Fibroblast of lung (primary cell): ENCODE data around the gene RGS2. TPM values are rescaled to one million over a fixed set of nuclear protein-coding genes. Genes with fewer than 3 reads are reported as not detected.

Experiments used
- DNase-seq, 2 donors: peaks; one replicate each; pipeline versions ENCODE4 v3.0.0 to v3.0.0-alpha.2; 2010; ENCODE audit warnings: low read depth in 2 of 2
- H2AFZ ChIP-seq: 2 replicates; pipeline ENCODE4 v1.5.1; 2012; ENCODE audit warnings: low read length, control low read depth, inconsistent platforms
- H3K27ac ChIP-seq: 2 replicates; pipeline ENCODE4 v1.5.1; 2011; ENCODE audit warnings: low read length, control low read depth; ENCODE audit not compliant: insufficient read depth
- H3K27me3 ChIP-seq: 2 replicates; pipeline ENCODE4 v1.5.1; 2011; ENCODE audit warnings: mild to moderate bottlenecking, low read length; ENCODE audit not compliant: control insufficient read depth, insufficient read depth
- H3K36me3 ChIP-seq: 2 replicates; pipeline ENCODE4 v1.5.1; 2011; ENCODE audit warnings: low read length; ENCODE audit not compliant: control insufficient read depth, insufficient read depth
- H3K4me1 ChIP-seq: 2 replicates; pipeline ENCODE4 v1.5.1; 2011; ENCODE audit warnings: low read length; ENCODE audit not compliant: control insufficient read depth, insufficient read depth; ENCODE audit errors: extremely low read depth
- H3K4me2 ChIP-seq: 2 replicates; pipeline ENCODE4 v1.5.1; 2011; ENCODE audit warnings: low read length, control low read depth; ENCODE audit not compliant: insufficient read depth; ENCODE audit errors: extremely low read depth
- H3K4me3 ChIP-seq, 4 experiments: fragments of 200-600 bp in 1 of 4; sonication (generic) in 1 of 4; replicated peaks in 1 of 4; 2 replicates each; pipeline ENCODE4 v1.5.1; 2011 to 2016; ENCODE audit warnings: low read length in 4 of 4, low read depth in 3 of 4, mild to moderate bottlenecking in 3 of 4, control low read depth in 2 of 4, inconsistent platforms in 1 of 4, mixed read lengths in 1 of 4; ENCODE audit not compliant: insufficient read depth in 1 of 4; ENCODE audit errors: control extremely low read depth in 1 of 4
- H3K79me2 ChIP-seq: 2 replicates; pipeline ENCODE4 v1.5.1; 2012; ENCODE audit warnings: mild to moderate bottlenecking, low read length, inconsistent platforms; ENCODE audit not compliant: control insufficient read depth, insufficient read depth
- H3K9ac ChIP-seq: 2 replicates; pipeline ENCODE4 v1.5.1; 2011; ENCODE audit warnings: mild to moderate bottlenecking, low read length, control low read depth; ENCODE audit not compliant: insufficient read depth
- H3K9me3 ChIP-seq: 2 replicates; pipeline ENCODE4 v1.5.1; 2012; ENCODE audit warnings: low read depth, low read length; ENCODE audit not compliant: control insufficient read depth, insufficient read depth
- H4K20me1 ChIP-seq: 2 replicates; pipeline ENCODE4 v1.5.1; 2011; ENCODE audit warnings: low read length; ENCODE audit not compliant: control insufficient read depth, insufficient read depth; ENCODE audit errors: extremely low read depth
- EZH2 ChIP-seq: IDR thresholded peaks from 2 replicates; pipeline ENCODE4 v1.5.1; 2012; ENCODE audit warnings: low read length, control low read depth, mild to moderate bottlenecking; ENCODE audit errors: missing control alignments
- polyA plus RNA-seq, 2 donors: library from polyadenylated mRNA; depleted of rRNA in 1 of 2; stranded (reverse) in 1 of 2; unstranded in 1 of 2; fragments of >200 nt; gene quantifications; 2 replicates each; pipeline ENCODE4 v1.2.1, GENCODE V29; 2011 to 2012; ENCODE audit warnings: missing spikeins in 1 of 2
- total RNA-seq: library from RNA; depleted of rRNA; stranded (reverse); fragments of >200 nt; gene quantifications from 2 replicates; pipeline ENCODE4 v1.2.1, GENCODE V29; 2014
- TF ChIP-seq, protein P1 (sequence below), 2 donors: IDR thresholded peaks in 1 of 2; conservative IDR thresholded peaks in 1 of 2; 1 replicate in 1 of 2; 2 replicates in 1 of 2; pipeline ENCODE4 v1.5.1; 2011 to 2012; ENCODE audit warnings: low read length in 2 of 2, control low read depth in 1 of 2, inconsistent platforms in 1 of 2, low read depth in 1 of 2, mild to moderate bottlenecking in 1 of 2

RGS2 gene
- total and polyA plus RNA-seq, 2 donors (not counting 1 experiment from before 2014, with no cell fraction given) = 31.7 to 43.9 TPM

GRCh38 chr1:192803501-192803900 lies 5.3 kb upstream of the RGS2 start:
- Histone ChIP-seq H3K36me3 (no peaks in the 10 kb centered on the region), H4K20me1 (no peaks in the 10 kb centered on the region), H3K9ac (no peak overlapping the region), H3K79me2 (no peaks in the 10 kb centered on the region), H3K4me1 (peaks cover 4% of the 10 kb centered on the region), H3K4me3 (no peak overlapping the region), H2AFZ (no peak overlapping the region), H3K27me3 (no peaks in the 10 kb centered on the region), H3K27ac (no peak overlapping the region), H3K9me3 (no peaks in the 10 kb centered on the region), H3K4me2 (no peak overlapping the region)
- TF ChIP-seq EZH2 = no peak
- TF ChIP-seq, protein P1, sequence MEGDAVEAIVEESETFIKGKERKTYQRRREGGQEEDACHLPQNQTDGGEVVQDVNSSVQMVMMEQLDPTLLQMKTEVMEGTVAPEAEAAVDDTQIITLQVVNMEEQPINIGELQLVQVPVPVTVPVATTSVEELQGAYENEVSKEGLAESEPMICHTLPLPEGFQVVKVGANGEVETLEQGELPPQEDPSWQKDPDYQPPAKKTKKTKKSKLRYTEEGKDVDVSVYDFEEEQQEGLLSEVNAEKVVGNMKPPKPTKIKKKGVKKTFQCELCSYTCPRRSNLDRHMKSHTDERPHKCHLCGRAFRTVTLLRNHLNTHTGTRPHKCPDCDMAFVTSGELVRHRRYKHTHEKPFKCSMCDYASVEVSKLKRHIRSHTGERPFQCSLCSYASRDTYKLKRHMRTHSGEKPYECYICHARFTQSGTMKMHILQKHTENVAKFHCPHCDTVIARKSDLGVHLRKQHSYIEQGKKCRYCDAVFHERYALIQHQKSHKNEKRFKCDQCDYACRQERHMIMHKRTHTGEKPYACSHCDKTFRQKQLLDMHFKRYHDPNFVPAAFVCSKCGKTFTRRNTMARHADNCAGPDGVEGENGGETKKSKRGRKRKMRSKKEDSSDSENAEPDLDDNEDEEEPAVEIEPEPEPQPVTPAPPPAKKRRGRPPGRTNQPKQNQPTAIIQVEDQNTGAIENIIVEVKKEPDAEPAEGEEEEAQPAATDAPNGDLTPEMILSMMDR (conservative IDR thresholded peaks at IDR 0.05 in 1 of 2, IDR thresholded peaks at IDR 0.05 in 1 of 2; ENCODE audit: low read depth in 1 of 2, low read length in 2 of 2) = no peak
- DNase-seq = no peak

- Histone ChIP-seq H3K27me3 (no peaks in the 10 kb centered on the region), H3K4me2 (no peak overlapping the region)
Measured at GRCh38 chr1:192805832-192806323, 3.0 kb upstream of the RGS2 start.

DNA sequence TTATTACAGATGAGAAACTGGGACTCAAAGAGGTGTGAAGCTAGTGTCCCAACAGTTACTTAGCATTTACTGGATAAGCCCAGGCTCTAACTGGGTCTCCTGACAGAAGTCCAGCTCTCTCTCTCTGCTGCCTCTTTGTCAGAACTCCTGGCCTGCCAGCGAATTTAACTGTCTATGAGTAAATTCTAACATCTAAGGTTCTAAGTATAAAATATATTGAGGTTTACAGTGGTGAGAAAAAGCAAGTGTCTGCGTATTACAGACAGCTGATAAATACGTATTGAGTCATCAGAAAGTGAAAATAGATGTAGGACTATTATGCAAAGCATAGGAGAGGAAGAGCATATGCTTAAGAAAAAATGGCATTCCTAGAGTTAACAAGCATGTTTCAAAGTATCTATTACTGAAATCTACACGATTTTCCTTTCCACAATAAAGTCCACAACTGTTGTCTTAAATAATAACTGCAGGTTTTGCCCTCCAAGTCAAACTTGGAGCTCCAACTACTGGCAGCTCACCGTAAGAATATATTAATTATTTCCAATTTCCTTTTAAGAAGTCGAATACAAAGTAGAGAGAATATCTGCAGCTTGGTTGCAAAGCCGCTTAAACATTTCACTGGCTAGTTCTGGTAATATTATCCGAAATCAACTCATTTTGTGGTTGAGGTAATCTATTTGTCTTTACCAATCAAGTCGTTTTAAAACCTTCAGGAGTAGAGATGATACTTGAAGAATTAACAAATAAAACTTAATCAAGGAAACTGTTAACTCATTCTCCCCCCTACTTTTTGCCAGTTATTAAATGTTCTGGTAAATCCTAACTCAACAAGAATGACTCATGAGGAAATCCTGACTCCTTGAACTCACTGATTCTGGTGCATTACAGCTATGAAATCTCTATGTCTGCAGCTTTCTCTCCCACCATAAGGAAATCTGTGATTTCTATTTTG lies 1.4 kb upstream of the RGS2 start:
- peak; percentile 73 to 74 for DNase-seq
- Histone ChIP-seq H3K79me2 (peaks cover 9% of the 10 kb centered on the region), H3K9ac (no peak overlapping the region), H2AFZ (no peak overlapping the region), H3K36me3 (no peaks in the 10 kb centered on the region), H3K27ac (peak overlapping the region; percentile 91), H3K4me3 (peak overlapping the region in 3 of 4 experiments; percentile 82 to 94 (median 91)), H3K27me3 (no peaks in the 10 kb centered on the region), H3K4me1 (peaks cover 4% of the 10 kb centered on the region), H3K9me3 (no peaks in the 10 kb centered on the region), H3K4me2 (peak overlapping the region; percentile 96), H4K20me1 (no peaks in the 10 kb centered on the region)
- TF ChIP-seq EZH2 = no peak
- TF ChIP-seq, protein P1 (conservative IDR thresholded peaks at IDR 0.05 in 1 of 2, IDR thresholded peaks at IDR 0.05 in 1 of 2; ENCODE audit: low read depth in 1 of 2, low read length in 2 of 2) = peak; percentile 17 to 32

More at GRCh38 chr1:192805832-192806323, 3.0 kb upstream of the RGS2 start:
- no peaks in the 10 kb centered on the region for H4K20me1 ChIP-seq
- no peak overlapping the region for H2AFZ ChIP-seq
- H3K4me1 ChIP-seq = peaks cover 4% of the 10 kb centered on the region
- H3K4me3 ChIP-seq = no peak overlapping the region
- no peak overlapping the region for H3K27ac ChIP-seq
- TF ChIP-seq, protein P1 (conservative IDR thresholded peaks at IDR 0.05 in 1 of 2, IDR thresholded peaks at IDR 0.05 in 1 of 2; ENCODE audit: low read depth in 1 of 2, low read length in 2 of 2) = peak; percentile 42 to 62
- no peak for TF ChIP-seq EZH2
- no peaks in the 10 kb centered on the region for H3K36me3 ChIP-seq
- peaks cover 9% of the 10 kb centered on the region for H3K79me2 ChIP-seq
- H3K9me3 ChIP-seq = no peaks in the 10 kb centered on the region
- DNase-seq = peak; percentile 90 to 91
- no peak overlapping the region for H3K9ac ChIP-seq
